ENCODE measurements around the gene RITA1.

The RITA1 gene

DNA sequence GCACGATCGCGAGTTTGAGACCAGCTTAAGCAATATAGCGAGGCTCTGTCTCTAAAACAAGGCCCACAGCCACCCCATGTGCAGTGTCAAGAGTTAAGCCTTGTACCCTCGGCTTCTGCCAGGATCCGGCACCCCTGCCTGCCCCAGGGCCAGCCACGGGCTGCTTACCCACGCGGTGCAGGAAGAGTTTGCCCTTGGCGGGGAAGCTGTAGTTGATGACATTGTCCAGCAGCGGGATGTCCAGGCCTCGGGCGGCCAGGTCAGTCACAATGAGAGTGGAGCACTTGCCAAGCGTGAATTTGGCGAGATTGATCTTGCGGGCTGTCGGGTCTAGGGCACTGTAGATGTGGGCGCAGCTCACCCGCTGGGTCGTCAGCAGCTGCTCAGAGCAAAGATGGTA is 13.3 kb upstream of the RITA1 start:
- ChIA-PET CTCF (no interaction called here), POLR2A (ENCODE audit: low non-redundant PET) (no interaction called here)
- no peak for DNase-seq (ENCODE audit: low spot score)
- H3K27ac ChIP-seq = no peak overlapping the region
- no peak for TF ChIP-seq CTCF (conservative IDR thresholded peaks at IDR 0.05; ENCODE audit: low read depth)

GRCh38 chr12:113173081-113173698 is 12.3 kb upstream of the RITA1 start:
- no peak for DNase-seq (ENCODE audit: low spot score)
- CTCF ChIA-PET = interaction anchor here (0.6 to 1.8 kb wide), 5 partner anchors 16 to 141 kb away, joined by 3 to 8 read pairs (median 5); no protein-coding TSS in a partner anchor
- POLR2A ChIA-PET (ENCODE audit: low non-redundant PET) = no interaction called here
- no peak for TF ChIP-seq CTCF (conservative IDR thresholded peaks at IDR 0.05; ENCODE audit: low read depth)
- no peak overlapping the region for H3K27ac ChIP-seq

- ChIA-PET POLR2A (ENCODE audit: low non-redundant PET) (no interaction called here), CTCF (interaction anchor here (0.6 to 1.8 kb wide), 12 partner anchors 8 to 738 kb away, joined by 3 to 8 read pairs (median 4); partner anchors contain the start of genes CFAP73, DDX54 and RITA1)
- H3K27ac ChIP-seq = peak overlapping the region; percentile 44
- DNase-seq (ENCODE audit: low spot score) = peak; percentile 78
- peak; percentile 97 for TF ChIP-seq CTCF (conservative IDR thresholded peaks at IDR 0.05; ENCODE audit: low read depth)
These were observed 10.8 kb upstream of the RITA1 start for GRCh38 chr12:113174461-113175384.

GRCh38 chr12:113179023-113179422 is 6.5 kb upstream of the RITA1 start:
- no peak for TF ChIP-seq CTCF (conservative IDR thresholded peaks at IDR 0.05; ENCODE audit: low read depth)
- H3K27ac ChIP-seq = no peak overlapping the region
- POLR2A ChIA-PET (ENCODE audit: low non-redundant PET) = no interaction called here
- no peak for DNase-seq (ENCODE audit: low spot score)
- CTCF ChIA-PET = interaction anchor here (1.4 kb wide), 1 partner anchor 26 kb away, joined by 4 read pairs; no protein-coding TSS in a partner anchor

- no peak for DNase-seq (ENCODE audit: low spot score)
- POLR2A ChIA-PET (ENCODE audit: low non-redundant PET) = no interaction called here
- 0 out of 2 replicates have a peak overlapping the region, but pooled peaks have one; percentile 8 for H3K27ac ChIP-seq
- CTCF ChIA-PET = no interaction called here
- TF ChIP-seq CTCF (conservative IDR thresholded peaks at IDR 0.05; ENCODE audit: low read depth) = no peak
These were observed 5.2 kb upstream of the RITA1 start for GRCh38 chr12:113180333-113180732.

GRCh38 chr12:113181975-113182374 is 3.5 kb upstream of the RITA1 start:
- no peak for TF ChIP-seq CTCF (conservative IDR thresholded peaks at IDR 0.05; ENCODE audit: low read depth)
- POLR2A ChIA-PET (ENCODE audit: low non-redundant PET) = no interaction called here
- no peak for DNase-seq (ENCODE audit: low spot score)

More at GRCh38 chr12:113181975-113182374, 3.5 kb upstream of the RITA1 start:
- CTCF ChIA-PET = interaction anchor here (1.1 kb wide), 1 partner anchor 7 kb away, joined by 4 read pairs; no protein-coding TSS in a partner anchor
- no peak overlapping the region for H3K27ac ChIP-seq

All from RWPE1 (cell line).